H9 (cell line): ENCODE measurements around the gene SUPT3H. TPM values are rescaled to one million over a fixed set of nuclear protein-coding genes. Genes with fewer than 3 reads are reported as not detected.

Source experiments
- DNase-seq: peaks from one replicate; pipeline ENCODE4 v3.0.0-alpha.2; 2017
- H2AFZ ChIP-seq: one replicate; pipeline ENCODE4 v1.6.1; 2013; ENCODE audit warnings: mild to moderate bottlenecking, low read length, control low read depth, moderate library complexity
- H2AK5ac ChIP-seq: 2 replicates; pipeline ENCODE4 v1.6.1; 2013; ENCODE audit warnings: low read length, control low read depth, mixed read lengths; ENCODE audit not compliant: insufficient read length
- H2BK120ac ChIP-seq: one replicate; pipeline ENCODE4 v1.6.1; 2013; ENCODE audit warnings: low read depth, mild to moderate bottlenecking, low read length, control low read depth, inconsistent platforms; ENCODE audit not compliant: poor library complexity, severe bottlenecking
- H2BK12ac ChIP-seq: 2 replicates; pipeline ENCODE4 v1.6.1; 2013; ENCODE audit warnings: low read length, control low read depth, mixed read lengths, low read depth; ENCODE audit not compliant: insufficient read length
- H2BK15ac ChIP-seq: 2 replicates; pipeline ENCODE4 v1.6.1; 2013; ENCODE audit warnings: low read depth, low read length, control low read depth
- H2BK20ac ChIP-seq: one replicate; pipeline ENCODE4 v1.6.1; 2013; ENCODE audit warnings: low read depth, mild to moderate bottlenecking, low read length, control low read depth, inconsistent platforms; ENCODE audit not compliant: poor library complexity, severe bottlenecking
- H2BK5ac ChIP-seq: 2 replicates; pipeline ENCODE4 v1.6.1; 2013; ENCODE audit warnings: low read length, control low read depth, mixed read lengths; ENCODE audit not compliant: insufficient read length
- H3K14ac ChIP-seq: 2 replicates; pipeline ENCODE4 v1.6.1; 2013; ENCODE audit warnings: low read length, control low read depth; ENCODE audit not compliant: insufficient read depth
- H3K18ac ChIP-seq: 2 replicates; pipeline ENCODE4 v1.6.1; 2013; ENCODE audit warnings: low read depth, mild to moderate bottlenecking, mixed read lengths, low read length, control low read depth; ENCODE audit not compliant: insufficient read length
- H3K23ac ChIP-seq: 2 replicates; pipeline ENCODE4 v1.6.1; 2013; ENCODE audit warnings: low read length, control low read depth, mixed read lengths, low read depth; ENCODE audit not compliant: insufficient read length
- H3K23me2 ChIP-seq: 2 replicates; pipeline ENCODE4 v1.6.1; 2013; ENCODE audit warnings: low read depth, mild to moderate bottlenecking, mixed read lengths, low read length, control low read depth; ENCODE audit not compliant: insufficient read length, poor library complexity, severe bottlenecking
- H3K27ac ChIP-seq: 2 replicates; pipeline ENCODE4 v1.5.1; 2013; ENCODE audit warnings: low read length, control low read depth, mixed read lengths, low read depth; ENCODE audit not compliant: insufficient read length
- H3K27me3 ChIP-seq: 2 replicates; pipeline ENCODE4 v1.6.1; 2013; ENCODE audit warnings: low read length, control low read depth, inconsistent platforms; ENCODE audit not compliant: insufficient read depth
- H3K4ac ChIP-seq: 2 replicates; pipeline ENCODE4 v1.6.1; 2013; ENCODE audit warnings: low read depth, mild to moderate bottlenecking, control low read depth, inconsistent platforms, low read length, moderate library complexity
- H3K4me1 ChIP-seq: 2 replicates; pipeline ENCODE4 v1.6.1; 2013; ENCODE audit warnings: low read length, control low read depth, inconsistent platforms; ENCODE audit not compliant: insufficient read depth
- H3K4me2 ChIP-seq: 2 replicates; pipeline ENCODE4 v1.6.1; 2013; ENCODE audit warnings: low read length, control low read depth, mixed read lengths; ENCODE audit not compliant: insufficient read length, insufficient read depth
- H3K56ac ChIP-seq: 2 replicates; pipeline ENCODE4 v1.6.1; 2013; ENCODE audit warnings: low read depth, mild to moderate bottlenecking, mixed read lengths, low read length, control low read depth; ENCODE audit not compliant: insufficient read length
- H3K79me1 ChIP-seq: 2 replicates; pipeline ENCODE4 v1.6.1; 2013; ENCODE audit warnings: low read depth, mild to moderate bottlenecking, moderate library complexity, low read length, control low read depth, inconsistent platforms; ENCODE audit not compliant: insufficient read depth, poor library complexity, severe bottlenecking
- H3K79me2 ChIP-seq: 2 replicates; pipeline ENCODE4 v1.6.1; 2013; ENCODE audit warnings: low read length, control low read depth, inconsistent platforms; ENCODE audit not compliant: insufficient read depth
- H3K9ac ChIP-seq: 2 replicates; pipeline ENCODE4 v1.6.1; 2013; ENCODE audit warnings: low read length, control low read depth, mixed read lengths; ENCODE audit not compliant: insufficient read length; ENCODE audit errors: extremely low read depth
- H3K9me3 ChIP-seq: one replicate; pipeline ENCODE4 v1.6.1; 2013; ENCODE audit warnings: low read depth, low read length, inconsistent platforms; ENCODE audit not compliant: control insufficient read depth
- H3T11ph ChIP-seq: one replicate; pipeline ENCODE4 v1.6.1; 2013; ENCODE audit warnings: mild to moderate bottlenecking, low read length, control low read depth, inconsistent platforms
- H4K20me1 ChIP-seq: one replicate; pipeline ENCODE4 v1.6.1; 2013; ENCODE audit not compliant: control insufficient read depth, insufficient read length, insufficient read depth
- H4K5ac ChIP-seq: 2 replicates; pipeline ENCODE4 v1.6.1; 2013; ENCODE audit warnings: low read depth, mild to moderate bottlenecking, mixed read lengths, low read length, control low read depth; ENCODE audit not compliant: insufficient read length
- H4K8ac ChIP-seq: replicated peaks from 2 replicates; pipeline ENCODE4 v1.6.1; 2013; ENCODE audit warnings: low read length, control low read depth, mixed read lengths, low read depth; ENCODE audit not compliant: insufficient read length
- H4K91ac ChIP-seq: 2 replicates; pipeline ENCODE4 v1.6.1; 2013; ENCODE audit warnings: low read depth, mild to moderate bottlenecking, moderate library complexity, mixed read lengths, low read length, control low read depth; ENCODE audit not compliant: insufficient read length
- H3K27ac Mint-ChIP-seq, 3 experiments: 2 replicates in 2 of 3; 3 replicates in 1 of 3; pipeline ENCODE4 v1.8.0; 2020 to 2021; ENCODE audit warnings: mixed read lengths in 3 of 3, mild to moderate bottlenecking in 1 of 3, moderate library complexity in 1 of 3
- H3K27me3 Mint-ChIP-seq: 2 replicates; pipeline ENCODE4 v1.8.0; 2021; ENCODE audit warnings: low read depth, mild to moderate bottlenecking, moderate library complexity, mixed read lengths
- H3K36me3 Mint-ChIP-seq, 3 experiments: 2 replicates in 2 of 3; 3 replicates in 1 of 3; pipeline ENCODE4 v1.8.0; 2020 to 2021; ENCODE audit warnings: low read depth in 3 of 3, mixed read lengths in 3 of 3; ENCODE audit not compliant: insufficient read depth in 1 of 3
- H3K4me1 Mint-ChIP-seq, 2 experiments: 2 replicates each; pipeline ENCODE4 v1.8.0; 2020; ENCODE audit warnings: mixed read lengths in 2 of 2
- H3K4me3 Mint-ChIP-seq, 2 experiments: 2 replicates in 1 of 2; 3 replicates in 1 of 2; pipeline ENCODE4 v1.8.0; 2020 to 2021; ENCODE audit warnings: mild to moderate bottlenecking in 2 of 2, mixed read lengths in 2 of 2, moderate library complexity in 1 of 2
- H3K9me3 Mint-ChIP-seq, 2 experiments: 2 replicates in 1 of 2; 3 replicates in 1 of 2; pipeline ENCODE4 v1.8.0; 2020; ENCODE audit warnings: mild to moderate bottlenecking in 2 of 2, mixed read lengths in 2 of 2, moderate library complexity in 1 of 2
- WGBS: extraction: QIAGEN DNeasy Blood & Tissue Kit; methylation state at CpG from one replicate; pipeline ENCODE4 v1.1.7; 2013; ENCODE audit warnings: missing lambda C conversion rate, low lambda C conversion rate, mixed read lengths; ENCODE audit not compliant: insufficient read length; ENCODE audit errors: extremely low coverage; 5-methylcytosine and 5-hydroxymethylcytosine counted together
- total RNA-seq: library from RNA; stranded (reverse); gene quantifications from 2 replicates; pipeline ENCODE4 v1.2.1, GENCODE V29; 2021
- TF ChIP-seq, protein P1 (sequence below): fragments of 200-600 bp; sonication (generic); conservative IDR thresholded peaks from 3 replicates; pipeline ENCODE4 v1.8.0; 2021; ENCODE audit warnings: antibody characterized with exemption, mild to moderate bottlenecking

Gene SUPT3H
- total RNA-seq, 1 experiment from 2014 or later: 22.5 TPM

DNA sequence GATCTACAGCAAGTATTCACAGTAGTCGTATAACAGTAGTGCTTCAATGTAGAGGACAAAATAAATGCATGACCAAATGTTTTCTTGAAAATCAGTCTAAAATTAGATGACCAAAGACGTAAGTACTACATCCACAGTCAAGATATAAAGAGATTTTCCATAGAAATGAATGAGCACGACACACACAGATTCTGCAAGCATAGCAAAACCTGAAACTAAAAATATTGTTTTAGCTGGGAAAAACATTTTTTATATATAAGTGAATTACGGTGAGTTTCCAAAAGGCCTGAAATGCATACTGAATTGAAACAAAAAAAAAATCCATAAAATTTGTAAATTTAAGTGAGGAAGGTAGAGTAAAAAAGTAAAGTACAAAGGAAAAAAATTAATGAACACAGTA lies 217.4 kb downstream of the SUPT3H start:
- H3K4me3 Mint-ChIP-seq: no peak overlapping the region

More for the DNA sequence above, 217.4 kb downstream of the SUPT3H start:
- Histone ChIP-seq H2BK120ac (no peak overlapping the region), H3K18ac (no peak overlapping the region), H3K23ac (no peak overlapping the region), H2BK12ac (no peak overlapping the region), H3K79me2 (no peaks in the 10 kb centered on the region), H3K23me2 (no peaks in the 10 kb centered on the region), H3K56ac (no peak overlapping the region), H4K5ac (no peak overlapping the region), H3K4me2 (no peak overlapping the region), H3K27ac (no peak overlapping the region), H4K91ac (no peak overlapping the region), H2BK15ac (no peak overlapping the region), H3K14ac (no peak overlapping the region), H2AK5ac (no peak overlapping the region), H3K9ac (no peak overlapping the region), H2BK5ac (no peak overlapping the region), H3K27me3 (no peaks in the 10 kb centered on the region), H3K79me1 (no peaks in the 10 kb centered on the region), H3K4ac (no peak overlapping the region), H4K8ac (no peak overlapping the region), H3K9me3 (no peaks in the 10 kb centered on the region), H2BK20ac (no peak overlapping the region), H3K4me1 (0 out of 2 replicates have a peak, but pooled peaks cover 2% of the 10 kb centered on the region), H3T11ph (no peak overlapping the region), H4K20me1 (no peaks in the 10 kb centered on the region), H2AFZ (no peak overlapping the region)
- no peak for DNase-seq
- TF ChIP-seq, protein P1, sequence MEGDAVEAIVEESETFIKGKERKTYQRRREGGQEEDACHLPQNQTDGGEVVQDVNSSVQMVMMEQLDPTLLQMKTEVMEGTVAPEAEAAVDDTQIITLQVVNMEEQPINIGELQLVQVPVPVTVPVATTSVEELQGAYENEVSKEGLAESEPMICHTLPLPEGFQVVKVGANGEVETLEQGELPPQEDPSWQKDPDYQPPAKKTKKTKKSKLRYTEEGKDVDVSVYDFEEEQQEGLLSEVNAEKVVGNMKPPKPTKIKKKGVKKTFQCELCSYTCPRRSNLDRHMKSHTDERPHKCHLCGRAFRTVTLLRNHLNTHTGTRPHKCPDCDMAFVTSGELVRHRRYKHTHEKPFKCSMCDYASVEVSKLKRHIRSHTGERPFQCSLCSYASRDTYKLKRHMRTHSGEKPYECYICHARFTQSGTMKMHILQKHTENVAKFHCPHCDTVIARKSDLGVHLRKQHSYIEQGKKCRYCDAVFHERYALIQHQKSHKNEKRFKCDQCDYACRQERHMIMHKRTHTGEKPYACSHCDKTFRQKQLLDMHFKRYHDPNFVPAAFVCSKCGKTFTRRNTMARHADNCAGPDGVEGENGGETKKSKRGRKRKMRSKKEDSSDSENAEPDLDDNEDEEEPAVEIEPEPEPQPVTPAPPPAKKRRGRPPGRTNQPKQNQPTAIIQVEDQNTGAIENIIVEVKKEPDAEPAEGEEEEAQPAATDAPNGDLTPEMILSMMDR: no peak
- peaks cover 8 to 13% of the 10 kb centered on the region in 2 experiments for H3K4me1 Mint-ChIP-seq
- H3K27ac Mint-ChIP-seq: no peak overlapping the region
- no peaks in the 10 kb centered on the region for H3K9me3 Mint-ChIP-seq
- WGBS: no CpG with 5 or more reads among the region's 4 CpGs
- no peaks in the 10 kb centered on the region for H3K27me3 Mint-ChIP-seq
- H3K36me3 Mint-ChIP-seq: no peaks in the 10 kb centered on the region
